GM12872 (cell line): ENCODE measurements around the gene RND2.

Experiments used
- CTCF ChIP-seq: IDR thresholded peaks from 3 replicates; pipeline ENCODE4 v1.5.1; 2011; ENCODE audit warnings: low read depth, mild to moderate bottlenecking, low read length, moderate library complexity; ENCODE audit not compliant: insufficient read depth

RND2 gene

GRCh38 chr17:43020030-43020621 is 4.9 kb upstream of the RND2 start:
- TF ChIP-seq CTCF = no peak

GRCh38 chr17:43020789-43021740 is 4.0 kb upstream of the RND2 start:
- TF ChIP-seq CTCF = no peak

DNA sequence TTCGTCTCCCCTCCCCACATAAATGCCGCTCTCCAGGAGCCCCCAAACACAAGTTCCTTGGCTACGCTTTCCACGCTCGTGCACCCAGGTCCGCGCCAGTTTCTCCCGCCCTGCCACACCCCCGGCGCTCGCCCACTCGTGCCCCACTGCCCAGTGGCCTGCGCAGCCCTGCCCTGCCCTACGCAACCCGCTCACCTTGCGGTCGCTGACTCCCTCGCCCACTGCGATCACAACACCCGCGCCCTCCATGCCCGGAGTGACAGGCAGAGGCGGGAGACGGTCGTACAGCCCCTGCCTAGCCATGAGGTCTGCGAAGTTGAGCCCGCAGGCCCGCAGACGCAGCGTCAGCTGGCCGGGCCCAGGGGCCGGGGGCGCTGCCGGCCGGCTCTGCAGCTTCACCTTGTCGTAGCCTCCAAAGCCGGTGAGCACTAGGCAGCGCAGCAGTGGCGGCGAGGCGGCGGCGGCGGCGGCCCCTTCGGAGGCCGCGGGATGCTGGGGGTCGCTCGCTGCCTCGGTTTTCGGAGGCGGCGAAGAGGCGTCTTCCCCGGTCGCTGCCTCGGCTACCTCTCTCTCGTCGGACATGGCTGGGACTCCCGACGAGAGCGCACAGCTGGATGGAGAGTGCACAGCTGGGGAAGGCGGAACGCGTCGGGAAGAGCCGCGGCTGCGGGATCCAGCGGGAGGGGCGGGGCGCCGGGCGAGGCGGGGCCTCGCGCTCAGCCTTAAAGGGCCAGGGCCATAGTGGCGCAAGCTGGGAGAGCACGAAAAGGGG is 3.1 kb upstream of the RND2 start, which contains the start of gene VAT1:
Gene VAT1, minus strand, starts transcription at position 645 of the 772 bp plus-strand sequence. Its CDS starts 63 bp downstream, at position 582.
- no peak for TF ChIP-seq CTCF

GRCh38 chr17:43025290-43025657 is 243 bp downstream of the RND2 start:
- no peak for TF ChIP-seq CTCF

GRCh38 chr17:43025766-43026537 is 921 bp downstream of the RND2 start:
- no peak for TF ChIP-seq CTCF

DNA sequence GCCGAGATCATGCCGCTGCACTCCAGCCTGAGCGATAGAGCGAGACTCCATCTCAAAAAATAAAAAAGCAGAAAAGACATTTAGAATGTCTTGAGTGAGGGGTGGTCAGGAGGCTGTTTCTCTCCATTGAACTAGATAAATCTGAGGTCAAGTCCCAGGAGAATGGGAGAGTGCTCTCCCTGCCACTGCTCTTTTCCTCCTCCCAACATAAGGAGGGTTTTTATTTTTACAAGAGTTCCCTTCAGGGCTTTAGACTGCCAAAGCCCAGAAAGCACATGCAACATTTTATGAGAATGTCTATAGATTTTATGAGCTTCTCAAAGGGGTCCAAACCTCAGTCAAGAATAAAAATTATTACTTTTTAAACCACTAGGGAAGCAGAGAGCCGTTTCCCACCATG is 1.6 kb downstream of the RND2 start:
- no peak for TF ChIP-seq CTCF
